AG04450 (cell line): ENCODE data around the gene OAS2. TPM values are rescaled to one million over a fixed set of nuclear protein-coding genes. Genes with fewer than 3 reads are reported as not detected.

ENCODE experiments used
- CTCF ChIA-PET: fragments of 300-600, 350-600 bp; formaldehyde crosslinking; extraction: SDS; loops from one replicate; lab custom pipeline; 2022; ENCODE audit warnings: antibody characterized with exemption, inconsistent platforms; lab: Charles Lee
- POLR2A ChIA-PET: fragments of 350-600 bp; formaldehyde crosslinking; extraction: SDS; loops from one replicate; lab custom pipeline; 2021; ENCODE audit warnings: antibody characterized with exemption, inconsistent platforms; lab: Yijun Ruan, JAX
- DNase-seq: peaks from one replicate; pipeline ENCODE4 v3.0.0-alpha.2; 2011; ENCODE audit warnings: low read depth, low spot score
- H3K27ac ChIP-seq: one replicate; pipeline ENCODE4 v1.5.1; 2012; ENCODE audit warnings: low read depth, low read length, control low read depth
- H3K27me3 ChIP-seq: one replicate; pipeline ENCODE4 v1.6.0; 2012; ENCODE audit warnings: low read length; ENCODE audit not compliant: control insufficient read depth, insufficient read depth
- H3K4me3 ChIP-seq: 2 replicates; pipeline ENCODE4 v1.5.1; 2011; ENCODE audit warnings: mild to moderate bottlenecking, low read depth, low read length, control low read depth
- H3K9me3 ChIP-seq: 2 replicates; pipeline ENCODE4 v1.5.1; 2012; ENCODE audit warnings: low read length; ENCODE audit not compliant: control insufficient read depth, insufficient read depth
- polyA plus RNA-seq: library from polyadenylated mRNA; depleted of rRNA; stranded (reverse); fragments of >200 nt; gene quantifications from 2 replicates; pipeline ENCODE4 v1.2.3, GENCODE V29; 2011
- TF ChIP-seq, protein P1 (sequence below): IDR thresholded peaks from 2 replicates; pipeline ENCODE4 v1.5.1; 2011; ENCODE audit warnings: low read depth, low read length, control low read depth, inconsistent platforms

The OAS2 gene
- polyA plus RNA-seq, 1 experiment, result 0.12 TPM

DNA sequence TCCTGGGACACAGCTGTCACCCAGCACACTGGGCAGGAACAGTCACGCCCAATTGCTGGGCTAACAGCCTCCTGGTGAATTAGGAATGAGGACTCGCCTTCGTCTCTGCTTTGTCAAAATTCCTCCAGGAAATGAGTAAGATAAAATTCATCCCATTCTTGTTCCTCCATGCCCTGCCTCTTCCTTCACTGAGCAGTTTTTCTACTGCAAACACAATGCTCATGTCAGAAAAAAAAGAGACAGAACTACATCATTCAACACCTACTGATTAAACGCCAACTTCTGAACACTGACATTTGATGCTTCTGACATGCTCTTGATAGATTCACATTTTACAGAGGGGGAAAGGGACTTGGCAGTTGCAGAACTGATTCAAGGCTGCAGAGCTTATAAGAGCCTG is 40.7 kb downstream of the OAS2 start:
- Histone ChIP-seq H3K27me3 (no peaks in the 10 kb centered on the region), H3K27ac (no peak overlapping the region), H3K9me3 (no peaks in the 10 kb centered on the region), H3K4me3 (no peak overlapping the region)
- ChIA-PET CTCF (no interaction called here), POLR2A (no interaction called here)
- TF ChIP-seq, protein P1, sequence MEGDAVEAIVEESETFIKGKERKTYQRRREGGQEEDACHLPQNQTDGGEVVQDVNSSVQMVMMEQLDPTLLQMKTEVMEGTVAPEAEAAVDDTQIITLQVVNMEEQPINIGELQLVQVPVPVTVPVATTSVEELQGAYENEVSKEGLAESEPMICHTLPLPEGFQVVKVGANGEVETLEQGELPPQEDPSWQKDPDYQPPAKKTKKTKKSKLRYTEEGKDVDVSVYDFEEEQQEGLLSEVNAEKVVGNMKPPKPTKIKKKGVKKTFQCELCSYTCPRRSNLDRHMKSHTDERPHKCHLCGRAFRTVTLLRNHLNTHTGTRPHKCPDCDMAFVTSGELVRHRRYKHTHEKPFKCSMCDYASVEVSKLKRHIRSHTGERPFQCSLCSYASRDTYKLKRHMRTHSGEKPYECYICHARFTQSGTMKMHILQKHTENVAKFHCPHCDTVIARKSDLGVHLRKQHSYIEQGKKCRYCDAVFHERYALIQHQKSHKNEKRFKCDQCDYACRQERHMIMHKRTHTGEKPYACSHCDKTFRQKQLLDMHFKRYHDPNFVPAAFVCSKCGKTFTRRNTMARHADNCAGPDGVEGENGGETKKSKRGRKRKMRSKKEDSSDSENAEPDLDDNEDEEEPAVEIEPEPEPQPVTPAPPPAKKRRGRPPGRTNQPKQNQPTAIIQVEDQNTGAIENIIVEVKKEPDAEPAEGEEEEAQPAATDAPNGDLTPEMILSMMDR, result no peak
- DNase-seq, result no peak

DNA sequence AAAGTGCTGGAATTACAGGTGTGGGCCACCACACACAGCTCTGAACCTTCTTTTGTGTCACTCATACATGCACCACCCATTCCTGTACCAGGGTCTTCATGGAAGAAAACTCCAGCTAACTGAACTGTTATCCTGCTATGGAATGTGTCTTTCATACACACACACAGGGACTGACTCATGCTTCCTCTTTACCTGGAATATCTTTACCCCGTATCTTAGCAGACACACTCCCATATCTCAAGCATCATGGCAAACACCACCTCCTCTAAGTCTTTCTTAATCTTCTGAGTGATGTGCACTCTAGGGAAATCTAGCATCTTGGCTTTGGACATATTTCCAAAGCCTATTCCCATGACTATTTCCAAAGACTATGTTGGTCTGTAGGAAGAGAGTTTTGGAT is 43.2 kb downstream of the OAS2 start:
- H3K27me3 ChIP-seq, result no peaks in the 10 kb centered on the region
- TF ChIP-seq, protein P1, result no peak
- POLR2A ChIA-PET, result no interaction called here

DNA sequence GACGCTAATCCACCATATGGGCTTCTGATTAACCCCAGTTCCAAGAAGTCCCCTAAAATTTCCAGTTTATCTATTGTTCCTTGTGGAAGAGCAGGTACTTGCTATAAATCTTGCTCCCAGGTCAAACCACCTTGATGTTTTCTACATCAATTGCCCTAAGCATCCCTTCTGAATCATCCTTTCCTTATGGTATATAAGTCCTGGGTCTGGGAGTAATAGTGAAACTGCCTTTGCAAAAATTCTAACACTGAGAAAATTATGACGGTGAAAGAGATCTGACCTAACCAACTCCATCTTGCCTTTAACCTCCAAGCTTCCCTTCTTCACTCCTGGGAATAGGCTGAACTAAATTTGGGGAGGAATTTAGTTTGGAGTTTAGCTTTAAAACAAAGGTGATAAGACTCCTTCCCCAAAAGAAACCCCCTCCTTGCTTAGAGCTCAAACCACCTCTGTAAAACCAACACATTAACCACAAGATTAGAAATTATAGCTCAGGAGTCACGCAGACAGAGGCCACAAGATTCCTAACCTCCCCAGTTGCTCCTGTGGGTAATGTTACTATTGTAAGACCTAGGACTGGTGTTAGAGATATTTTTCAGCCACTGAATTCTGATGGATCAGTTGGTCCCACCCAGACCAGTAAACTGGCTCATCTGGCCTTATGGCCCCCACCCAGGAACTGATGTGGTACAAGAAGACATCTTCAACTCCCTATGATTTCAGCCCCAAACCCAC is 44.4 kb downstream of the OAS2 start:
- Histone ChIP-seq H3K9me3 (no peaks in the 10 kb centered on the region), H3K4me3 (no peak overlapping the region), H3K27me3 (peaks cover 1% of the 10 kb centered on the region), H3K27ac (no peak overlapping the region)
- POLR2A ChIA-PET, result no interaction called here
- TF ChIP-seq, protein P1, result no peak
- no peak for DNase-seq
- CTCF ChIA-PET, result interaction anchor here (1.1 kb wide), 2 partner anchors 30 to 136 kb away, joined by 3 to 4 read pairs; no protein-coding TSS in a partner anchor

More for the DNA sequence above, 43.2 kb downstream of the OAS2 start:
- Histone ChIP-seq H3K27ac (no peak overlapping the region), H3K4me3 (no peak overlapping the region), H3K9me3 (no peaks in the 10 kb centered on the region)
- DNase-seq, result no peak
- CTCF ChIA-PET, result interaction anchor here (0.9 to 1.6 kb wide), 3 partner anchors 9 to 29 kb away, joined by 3 to 12 read pairs (median 7); no protein-coding TSS in a partner anchor

DNA sequence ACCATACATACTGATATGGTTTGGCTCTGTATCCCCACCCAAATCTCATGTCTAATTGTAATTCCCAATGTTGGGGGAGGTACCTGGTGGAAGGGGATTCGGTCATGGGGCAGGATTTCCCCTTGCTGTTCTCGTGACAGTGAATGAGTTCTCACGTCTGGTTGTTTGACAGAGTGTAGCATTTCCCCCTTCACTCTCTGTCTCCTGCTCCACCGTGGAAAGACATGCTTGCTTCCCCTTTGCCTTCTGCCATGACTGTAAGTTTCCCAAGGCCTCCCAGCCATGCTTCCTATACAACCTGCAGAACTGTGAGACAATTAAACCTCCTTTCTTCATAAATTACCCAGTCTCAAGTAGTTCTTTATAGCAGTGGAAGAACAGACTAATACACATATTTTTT is 49.4 kb downstream of the OAS2 start:
- Histone ChIP-seq H3K27ac (no peak overlapping the region), H3K4me3 (no peak overlapping the region), H3K27me3 (peaks cover 5% of the 10 kb centered on the region), H3K9me3 (no peaks in the 10 kb centered on the region)
- DNase-seq, result no peak
- TF ChIP-seq, protein P1, result no peak
- POLR2A ChIA-PET, result no interaction called here
- CTCF ChIA-PET, result interaction anchor here (1.4 kb wide), 1 partner anchor 34 kb away, joined by 4 read pairs; no protein-coding TSS in a partner anchor

DNA sequence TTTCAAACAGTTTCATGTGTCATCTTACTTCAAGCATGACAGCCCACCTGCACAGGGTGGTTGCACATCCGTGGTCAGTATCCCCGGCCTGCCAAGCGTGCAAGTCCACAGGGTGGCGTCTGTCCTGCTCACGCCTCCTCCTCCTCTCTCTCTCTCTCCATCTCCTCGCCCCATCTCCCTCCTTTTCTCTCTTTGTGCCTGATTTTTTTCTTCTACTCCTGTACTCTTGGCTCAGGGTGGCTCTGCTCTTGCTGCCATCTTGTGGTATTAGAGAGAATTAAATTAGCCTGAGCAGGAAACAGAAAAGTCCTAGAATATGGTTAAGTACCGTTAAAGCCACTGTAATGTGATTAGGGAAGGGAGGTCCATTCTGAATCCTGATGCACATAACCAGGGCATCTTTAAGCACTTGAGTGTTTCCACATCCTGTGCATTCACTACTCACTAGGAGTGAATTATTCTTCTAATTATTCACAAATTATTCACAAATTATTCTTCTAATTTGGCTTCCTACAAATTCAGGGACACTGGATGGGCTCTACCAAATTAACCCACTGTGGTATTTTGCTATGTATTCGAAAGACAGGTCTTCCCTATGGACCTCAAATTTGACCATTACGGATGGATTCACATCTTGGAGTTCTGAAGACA is 52.7 kb downstream of the OAS2 start:
- CTCF ChIA-PET, result interaction anchor here (0.8 to 2.8 kb wide), 7 partner anchors 10 to 131 kb away, joined by 3 to 47 read pairs (median 7); no protein-coding TSS in a partner anchor
- DNase-seq, result no peak
- TF ChIP-seq, protein P1, result peak; percentile 76

More for the DNA sequence above, 52.7 kb downstream of the OAS2 start:
- Histone ChIP-seq H3K9me3 (no peaks in the 10 kb centered on the region), H3K27ac (no peak overlapping the region), H3K27me3 (peaks cover 5% of the 10 kb centered on the region), H3K4me3 (no peak overlapping the region)
- POLR2A ChIA-PET, result no interaction called here
